ENCODE data around the gene PSMB9.
A peak's percentile ranks its signal among the peaks of the same experiment; 100 is the strongest.

PSMB9 gene

GRCh38 chr6:32838114-32838958 lies 15.7 kb upstream of the PSMB9 start, which contains the start of gene TAP2:
TSS of gene TAP2 (minus strand) at chr6:32838739. CDS start at chr6:32838233, 506 bp downstream.
- peak; percentile 75 for TF ChIP-seq CTCF (conservative IDR thresholded peaks at IDR 0.05; ENCODE audit: low read length)
- H3K4me3 ChIP-seq (ENCODE audit: low read length): peak within 1 kb of the TSS; percentile 94
- DNase-seq (ENCODE audit: low read depth): peak; percentile 89

GRCh38 chr6:32839356-32839755 lies 14.6 kb upstream of the PSMB9 start:
- DNase-seq (ENCODE audit: low read depth): no peak

GRCh38 chr6:32840604-32841246 lies 13.3 kb upstream of the PSMB9 start:
- DNase-seq (ENCODE audit: low read depth): no peak
- no peak for TF ChIP-seq CTCF (conservative IDR thresholded peaks at IDR 0.05; ENCODE audit: low read length)
- H3K4me3 ChIP-seq (ENCODE audit: low read length): no peak overlapping the region

More at GRCh38 chr6:32839356-32839755, 14.6 kb upstream of the PSMB9 start:
- no peak overlapping the region for H3K4me3 ChIP-seq (ENCODE audit: low read length)
- no peak for TF ChIP-seq CTCF (conservative IDR thresholded peaks at IDR 0.05; ENCODE audit: low read length)

- no peak for TF ChIP-seq CTCF (conservative IDR thresholded peaks at IDR 0.05; ENCODE audit: low read length)
- DNase-seq (ENCODE audit: low read depth): no peak
- no peak overlapping the region for H3K4me3 ChIP-seq (ENCODE audit: low read length)
Measured at GRCh38 chr6:32842021-32842650, 11.9 kb upstream of the PSMB9 start.

DNA sequence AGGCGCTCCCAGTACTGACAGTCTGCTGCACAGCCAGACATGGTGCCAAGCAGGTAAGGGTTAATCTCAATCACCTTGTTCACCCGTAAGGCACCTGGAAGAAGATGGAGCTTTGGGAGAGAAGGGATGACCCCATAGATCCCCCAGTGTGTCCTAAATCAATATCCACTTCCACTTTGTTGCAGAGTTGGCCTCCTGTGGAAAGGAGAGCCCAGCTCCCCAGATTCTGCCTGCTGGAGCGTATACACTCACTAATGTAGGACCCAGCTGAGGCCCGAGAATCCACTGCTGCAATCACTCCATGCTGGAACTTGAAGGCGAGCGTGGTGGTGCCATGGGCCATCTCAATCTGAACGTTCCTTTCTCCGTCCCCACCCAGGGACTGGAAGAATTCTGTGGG lies 11.3 kb upstream of the PSMB9 start:
- TF ChIP-seq CTCF (conservative IDR thresholded peaks at IDR 0.05; ENCODE audit: low read length): no peak
- peak overlapping the region; percentile 10; the same call in 1 of the 2 replicates for H3K4me3 ChIP-seq (ENCODE audit: low read length)
- no peak for DNase-seq (ENCODE audit: low read depth)

DNA sequence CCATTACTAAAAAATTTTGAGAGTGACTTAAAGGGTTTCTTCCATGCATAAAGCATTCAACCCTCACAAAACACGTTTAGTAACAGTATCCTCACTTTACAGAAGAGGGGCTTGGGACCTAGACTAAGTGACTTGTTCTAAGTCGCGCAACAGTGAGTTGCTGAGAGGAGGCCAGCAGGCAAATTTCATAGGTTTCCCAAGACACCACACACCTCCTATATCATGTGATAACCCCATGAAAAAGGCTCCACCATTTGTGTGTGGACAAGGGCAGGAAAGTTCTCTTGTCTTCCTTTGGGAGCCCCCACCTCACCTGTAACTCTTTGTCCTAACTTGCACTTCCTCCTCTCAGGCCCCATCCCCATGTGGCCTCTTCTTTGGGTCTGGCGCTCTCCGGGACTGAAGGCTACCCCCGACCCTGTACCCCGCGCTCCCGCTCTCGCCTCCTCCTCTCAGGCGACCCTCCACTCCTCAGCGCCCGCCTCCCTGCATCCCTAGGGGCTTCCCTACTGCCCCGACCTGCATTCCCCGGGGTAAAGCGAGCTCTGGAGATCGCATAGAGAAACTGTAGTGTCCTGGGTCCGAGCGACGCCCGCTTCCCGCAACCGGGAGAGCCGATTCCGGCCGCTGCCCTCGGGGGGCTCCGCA lies 10.5 kb upstream of the PSMB9 start:
- DNase-seq (ENCODE audit: low read depth): no peak

More for the DNA sequence above, 10.5 kb upstream of the PSMB9 start:
- TF ChIP-seq CTCF (conservative IDR thresholded peaks at IDR 0.05; ENCODE audit: low read length): no peak
- H3K4me3 ChIP-seq (ENCODE audit: low read length): peak overlapping the region; percentile 91
